Stimulated activated naive CD4-positive, alpha-beta T cell (primary cell): ENCODE results near the gene APBB1IP.
A peak's percentile ranks its signal among the peaks of the same experiment; 100 is the strongest.
"Not testable (repeated sequence)": the region's sequence is repeated elsewhere in the genome, so short reads cannot be mapped to it uniquely, and the experiment has no call there.

Source experiments
- DNase-seq, 6 experiments: peaks; one replicate each; lab custom pipeline; 2025; lab: John Stamatoyannopoulos, UW

The APBB1IP gene

DNA sequence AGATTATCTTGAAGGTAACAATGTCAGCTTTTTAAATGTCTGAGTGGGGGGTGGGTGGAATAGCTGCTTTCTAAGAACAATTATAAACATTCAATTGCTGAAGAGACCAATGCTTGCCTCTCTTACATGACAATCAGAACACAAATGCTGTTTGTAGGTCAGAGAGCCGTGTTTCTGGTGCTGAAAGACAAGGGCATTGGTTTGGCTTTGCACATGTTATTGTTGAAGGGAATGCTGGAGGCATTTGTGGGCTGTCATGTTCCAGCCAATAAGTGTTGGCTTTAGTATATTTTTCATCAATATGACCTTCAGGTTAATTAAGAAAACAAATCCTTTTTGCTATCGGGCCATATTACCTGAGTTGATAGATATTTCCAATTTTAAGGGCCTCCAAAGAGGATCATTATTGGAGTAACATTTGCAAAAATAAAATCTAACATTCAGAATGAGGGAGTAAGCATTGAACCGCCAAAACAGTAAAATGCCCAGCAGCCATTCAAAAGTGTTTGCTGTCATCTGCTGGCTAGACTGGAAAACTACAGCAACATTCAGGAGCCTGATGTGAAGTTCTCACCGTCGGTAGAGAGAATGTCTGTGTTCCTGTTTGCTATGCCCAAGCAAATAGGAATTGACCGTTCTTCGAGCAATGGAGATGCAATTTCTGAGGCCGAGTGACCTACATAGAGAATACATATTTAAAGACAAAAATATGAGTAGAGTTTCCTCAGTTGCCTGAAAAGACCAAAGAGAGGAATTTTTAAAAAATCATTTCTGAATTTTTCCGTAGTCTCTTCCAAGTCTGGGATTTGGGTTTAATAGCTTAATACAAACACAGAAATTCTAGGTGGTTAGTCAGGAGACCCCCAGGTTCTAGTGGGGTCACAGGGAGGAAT, 118.9 kb downstream of the APBB1IP start:
- peak in 5 of 6 experiments; percentile 1 to 59 (median 26) for DNase-seq

DNA sequence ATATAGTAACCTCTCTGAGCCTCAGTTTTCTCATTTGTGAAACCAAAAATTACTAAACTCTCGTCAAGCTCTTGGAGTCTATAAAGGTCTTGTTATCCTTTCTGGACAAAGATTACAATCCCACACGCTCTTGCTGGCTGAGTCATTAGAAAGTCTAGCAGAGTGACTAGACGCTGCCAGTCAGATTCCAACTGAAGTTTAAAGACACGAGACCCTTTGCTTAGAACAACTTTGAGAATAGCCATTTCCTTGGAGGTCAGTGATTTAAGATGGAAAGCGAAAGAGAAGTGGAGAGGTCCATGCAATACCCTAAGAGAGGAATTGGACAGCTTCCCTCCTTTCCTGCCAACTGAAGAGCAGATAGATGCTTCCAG, 119.5 kb downstream of the APBB1IP start:
- DNase-seq = no peak

DNA sequence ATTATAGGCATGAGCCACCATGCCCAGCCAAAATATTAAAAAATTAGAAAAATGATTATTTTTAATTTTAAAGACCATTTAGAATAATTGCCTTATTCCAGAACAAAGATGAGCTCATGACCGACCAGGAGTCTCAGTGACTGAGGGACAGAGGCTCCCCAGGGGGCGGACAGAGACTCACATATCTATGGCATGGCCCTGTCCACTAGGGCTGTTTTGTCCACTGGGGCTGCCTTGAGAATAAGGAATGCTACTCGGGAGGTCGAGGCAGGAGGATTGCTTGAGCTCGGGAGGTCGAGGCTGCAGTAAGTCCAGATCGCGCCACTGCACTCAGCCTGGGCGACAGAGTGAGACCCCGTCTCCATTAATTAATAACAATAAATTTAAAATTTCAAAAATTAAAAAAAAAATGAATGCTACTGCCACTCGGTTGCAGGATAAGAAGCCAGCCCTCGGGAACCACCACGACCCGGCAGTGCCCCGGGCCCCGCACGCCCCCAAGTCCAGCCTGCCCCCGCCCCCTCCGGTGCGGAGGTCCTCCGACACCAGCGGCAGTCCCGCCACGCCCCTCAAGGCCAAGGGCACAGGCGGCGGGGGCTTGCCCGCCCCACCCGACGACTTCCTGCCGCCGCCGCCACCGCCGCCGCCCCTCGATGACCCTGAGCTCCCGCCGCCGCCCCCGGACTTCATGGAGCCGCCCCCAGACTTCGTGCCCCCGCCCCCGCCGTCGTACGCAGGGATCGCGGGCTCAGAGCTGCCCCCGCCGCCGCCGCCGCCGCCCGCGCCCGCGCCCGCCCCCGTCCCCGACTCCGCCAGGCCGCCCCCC, 128.6 kb downstream of the APBB1IP start:
- no peak for DNase-seq

DNA sequence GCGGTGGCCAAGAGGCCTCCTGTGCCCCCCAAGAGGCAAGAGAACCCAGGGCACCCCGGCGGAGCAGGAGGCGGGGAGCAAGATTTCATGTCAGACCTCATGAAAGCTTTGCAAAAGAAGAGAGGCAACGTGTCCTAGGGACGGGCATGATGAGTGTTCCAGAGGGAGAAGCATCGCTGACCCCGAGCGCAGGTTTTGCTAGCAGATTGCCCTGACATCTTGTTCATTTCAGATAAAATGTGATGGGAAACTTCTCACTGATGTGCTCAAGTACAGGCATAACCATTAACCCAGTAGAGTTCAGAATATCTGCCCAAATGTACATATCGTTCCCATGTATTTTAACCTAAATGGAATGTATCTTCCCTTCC, 129.2 kb downstream of the APBB1IP start:
- no peak for DNase-seq

DNA sequence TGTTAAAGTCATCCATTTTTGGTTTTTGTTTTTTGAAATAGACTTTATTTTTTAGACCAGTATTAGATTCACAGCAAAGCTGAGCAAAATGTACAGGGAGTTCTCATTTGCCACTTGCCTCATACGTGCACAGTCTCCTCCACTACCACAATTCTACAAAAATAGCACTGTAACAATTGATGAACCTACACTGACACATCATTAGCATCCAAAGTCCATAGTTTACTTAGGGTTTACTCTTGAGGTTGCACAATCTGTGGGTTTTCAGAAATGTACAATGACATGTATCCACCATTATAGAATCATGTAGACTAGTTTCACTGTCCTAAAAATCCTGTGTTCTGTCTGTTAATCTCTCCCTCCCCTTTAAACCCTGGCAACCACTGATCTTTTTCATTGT, 133.5 kb downstream of the APBB1IP start:
- DNase-seq = no peak

DNA sequence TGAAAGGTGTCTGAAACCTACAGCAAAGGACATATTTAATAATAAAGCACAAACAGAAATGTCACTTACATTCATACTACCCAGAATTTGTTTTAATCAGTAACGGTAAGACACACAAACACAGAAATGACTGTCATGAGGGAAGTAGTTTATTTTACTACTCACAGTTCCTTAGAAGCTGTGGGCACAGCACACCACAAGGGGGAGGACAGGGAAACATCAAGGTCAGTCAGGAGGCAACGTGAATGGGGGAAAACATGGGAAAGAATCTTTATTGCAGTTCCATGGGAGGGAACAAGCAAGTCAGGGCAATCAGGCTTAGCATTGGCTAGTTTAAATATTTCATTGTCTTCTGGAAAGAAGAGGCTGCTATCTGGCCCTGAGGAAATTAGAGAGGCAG, 135.5 kb downstream of the APBB1IP start:
- no peak for DNase-seq

DNA sequence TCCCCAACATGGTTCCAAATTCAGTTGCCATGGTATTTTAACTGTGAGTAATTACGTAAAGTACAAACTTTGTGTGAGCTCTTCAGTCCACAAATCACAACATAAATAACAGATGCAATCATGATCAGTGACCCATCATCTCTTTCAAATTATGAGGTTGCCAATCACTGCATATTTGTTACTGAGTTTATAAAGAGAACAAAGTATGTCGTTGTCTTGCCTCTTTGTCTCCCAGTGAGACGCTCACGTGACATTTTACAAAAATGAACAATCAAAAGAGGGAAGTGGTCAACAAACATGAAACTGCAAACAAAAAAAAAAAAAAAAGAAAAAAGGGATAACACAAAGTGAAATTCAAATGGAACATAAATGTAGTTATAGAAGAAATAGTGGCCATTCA, 136.6 kb downstream of the APBB1IP start:
- DNase-seq = no peak

DNA sequence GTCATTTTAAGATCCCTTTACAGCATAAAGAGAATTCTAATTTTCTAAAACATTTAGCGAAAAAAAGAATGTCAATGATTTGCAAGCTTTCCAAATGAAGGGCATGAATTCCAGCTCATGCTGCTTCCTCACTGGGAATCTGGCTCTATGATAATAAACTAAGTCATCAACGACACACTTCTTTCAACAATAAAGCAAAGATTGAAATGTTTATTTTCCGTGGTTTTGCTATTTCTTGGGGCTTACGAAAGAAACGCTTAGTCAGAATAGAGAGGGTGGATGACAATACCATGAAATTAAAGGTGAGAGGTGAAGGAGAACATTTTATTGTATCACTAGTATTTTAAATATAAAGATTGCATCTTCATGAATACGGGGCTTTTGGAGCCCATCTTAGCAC, 140.2 kb downstream of the APBB1IP start:
- not testable (repeated sequence) for DNase-seq

DNA sequence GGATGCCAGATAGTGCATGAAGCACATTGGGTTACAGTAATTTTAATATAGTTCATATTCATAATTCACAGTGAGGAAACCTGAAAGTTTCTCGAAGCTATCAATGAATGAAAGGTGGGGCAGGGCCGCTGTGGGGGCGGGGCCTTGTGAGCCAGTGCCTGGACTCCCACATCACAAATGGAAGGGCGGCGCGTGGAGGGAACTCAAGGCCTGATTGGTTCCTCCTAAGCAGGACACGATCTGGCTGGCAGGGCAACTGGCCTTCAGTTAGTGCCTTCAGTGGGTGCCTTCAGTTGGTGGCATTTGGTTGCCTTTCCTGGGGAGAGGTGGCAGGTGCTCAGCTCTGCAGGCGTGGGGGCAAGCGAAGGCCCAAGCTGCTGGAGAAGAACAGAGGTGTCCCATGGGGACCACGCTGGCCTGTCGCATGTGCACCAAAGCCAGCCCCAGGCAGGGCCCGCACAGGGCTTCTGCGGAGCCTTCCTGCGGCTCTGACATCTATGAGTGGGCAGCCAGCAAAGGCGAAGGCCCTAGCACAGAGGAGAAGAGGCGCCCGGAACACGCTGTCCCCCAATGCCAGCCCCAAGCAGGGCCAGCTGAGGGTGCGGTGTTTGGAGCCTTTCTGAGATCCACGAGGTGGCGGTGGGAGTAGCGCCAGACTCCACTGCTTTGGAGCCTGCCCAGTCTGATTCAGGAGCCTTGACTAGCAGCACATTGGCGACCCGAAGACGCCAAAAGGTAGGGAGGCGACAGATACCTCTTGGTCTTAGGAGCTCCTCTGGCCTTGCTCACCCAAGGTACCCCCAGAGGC, 141.3 kb downstream of the APBB1IP start:
- no peak for DNase-seq

DNA sequence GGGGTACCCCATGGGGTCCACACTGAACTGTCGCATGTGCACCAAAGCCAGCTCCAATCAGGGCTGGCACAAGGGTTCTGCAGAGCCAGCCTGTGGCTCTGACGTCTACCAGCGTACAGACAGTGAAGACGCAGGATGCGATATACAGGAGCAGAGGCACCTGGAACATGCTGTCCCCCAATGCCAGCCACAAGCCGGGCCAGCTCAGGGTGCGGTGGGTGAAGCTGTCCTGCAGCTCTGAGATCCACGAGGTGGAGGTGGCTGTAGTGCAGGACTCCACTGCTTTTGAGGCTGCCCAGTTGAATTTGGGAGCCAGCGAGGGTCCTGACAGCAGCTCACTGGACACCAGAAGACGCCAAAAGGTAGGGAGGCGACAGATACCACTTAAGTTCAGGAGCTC, 148.1 kb downstream of the APBB1IP start:
- no peak for DNase-seq

DNA sequence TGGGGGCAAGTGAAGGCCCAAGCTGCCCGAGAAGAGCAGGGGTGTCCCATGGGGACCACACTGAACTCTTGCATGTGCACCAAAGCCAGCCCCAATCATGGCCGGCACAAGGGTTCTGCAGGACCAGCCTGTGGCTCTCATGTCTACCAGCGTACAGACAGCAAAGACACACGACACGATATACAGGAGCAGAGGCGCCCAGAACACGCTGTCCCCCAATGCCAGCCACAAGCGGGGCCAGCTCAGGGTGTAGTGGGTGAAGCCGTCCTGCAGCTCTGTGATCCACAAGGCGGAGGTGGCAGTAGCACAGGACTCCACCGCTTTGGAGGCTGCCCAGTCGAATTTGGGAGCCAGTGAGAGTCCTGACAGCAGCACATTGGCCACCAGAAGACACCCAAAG, 150.5 kb downstream of the APBB1IP start:
- no peak for DNase-seq

DNA sequence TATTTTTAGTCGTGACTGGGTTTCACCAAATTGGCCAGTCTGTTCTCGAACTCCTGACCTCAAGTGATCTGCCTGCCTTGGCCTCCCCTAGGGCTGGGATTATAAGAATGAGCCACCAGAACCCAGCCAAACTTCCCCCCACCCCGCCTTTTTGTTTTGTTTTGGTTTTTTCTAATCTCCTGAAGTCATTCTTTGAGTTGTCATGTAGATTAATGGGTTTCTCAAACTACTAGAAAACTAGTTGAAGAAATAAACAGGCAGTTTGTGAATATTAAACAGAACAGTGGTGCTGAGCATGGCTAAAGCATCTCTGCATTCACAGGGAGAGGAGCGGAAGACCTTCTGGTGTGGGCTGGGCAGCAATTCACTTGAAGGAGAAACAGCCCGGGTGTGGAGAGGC, 151.7 kb downstream of the APBB1IP start:
- not testable (repeated sequence) for DNase-seq

DNA sequence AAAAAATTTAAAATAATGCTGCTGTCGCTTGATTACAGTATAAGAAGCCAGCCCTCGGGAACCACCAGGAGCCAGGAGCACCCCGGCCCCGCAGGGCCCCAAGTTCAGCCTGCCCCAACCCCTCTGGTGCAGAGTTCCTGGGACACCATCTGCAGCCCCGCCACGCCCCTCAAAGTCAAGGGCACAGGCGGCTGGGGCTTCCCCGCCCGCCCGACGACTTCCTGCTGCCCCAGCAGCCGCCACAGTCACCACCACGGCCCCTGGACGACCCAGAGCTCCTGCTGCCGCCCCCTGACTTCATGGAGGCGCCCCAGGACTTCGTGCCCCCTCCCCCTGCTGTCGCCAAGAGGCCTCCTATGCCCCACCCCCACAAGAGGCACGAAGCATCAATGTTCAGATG, 155.8 kb downstream of the APBB1IP start:
- DNase-seq = no peak

DNA sequence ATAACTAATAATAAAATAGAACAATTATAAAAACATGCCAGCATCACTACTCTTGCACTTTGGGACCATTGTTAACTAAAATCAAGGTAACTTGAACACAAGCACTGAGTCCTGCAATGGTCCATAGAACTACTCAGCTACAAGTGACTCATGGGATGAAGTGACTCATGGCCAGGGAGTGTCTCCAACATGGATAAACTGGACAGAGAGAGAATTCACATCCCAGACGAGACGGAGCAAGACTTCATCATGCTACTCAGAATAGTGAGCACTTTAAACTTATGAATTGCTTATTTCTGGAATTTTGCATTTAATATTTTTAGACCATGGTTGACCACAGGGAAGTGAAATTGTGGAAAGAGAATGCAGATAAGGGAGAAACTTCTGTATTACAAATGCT, 165.1 kb downstream of the APBB1IP start:
- not testable (repeated sequence) for DNase-seq

DNA sequence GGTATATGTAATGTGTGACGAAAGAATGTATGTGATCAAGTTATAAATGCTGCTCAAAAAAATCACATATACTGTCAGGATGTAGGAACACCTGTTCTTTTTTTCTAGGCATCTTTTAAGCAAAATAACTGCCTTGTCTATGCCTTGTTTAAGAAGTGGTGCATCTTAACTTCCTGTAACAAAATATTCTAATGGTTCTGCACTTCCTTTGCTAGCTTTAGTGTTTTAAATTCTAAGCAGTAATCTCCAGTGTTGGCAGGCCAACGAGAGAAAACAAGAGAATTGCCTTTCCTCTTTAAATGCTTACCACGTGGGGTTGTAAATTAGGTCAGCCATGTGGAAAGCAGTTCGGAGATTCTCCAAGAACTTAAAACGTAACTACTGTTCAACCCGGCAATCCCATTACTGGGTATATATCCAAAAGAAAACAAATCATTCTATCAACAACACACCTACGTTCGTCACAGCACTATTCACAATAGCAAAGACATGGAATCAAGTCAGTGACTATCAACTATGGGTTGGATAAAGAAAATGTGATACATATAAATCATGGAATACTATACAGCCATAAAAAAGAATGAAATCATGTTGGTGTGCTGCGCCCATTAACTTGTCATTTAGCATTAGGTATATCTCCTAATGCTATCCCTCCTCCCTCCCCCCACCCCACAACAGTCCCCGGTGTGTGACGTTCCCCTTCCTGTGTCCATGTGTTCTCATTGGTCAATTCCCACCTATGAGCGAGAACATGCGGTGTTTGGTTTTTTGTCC, 166.4 kb downstream of the APBB1IP start:
- DNase-seq = peak in 3 of 6 experiments; percentile 47 to 64 (median 57)

DNA sequence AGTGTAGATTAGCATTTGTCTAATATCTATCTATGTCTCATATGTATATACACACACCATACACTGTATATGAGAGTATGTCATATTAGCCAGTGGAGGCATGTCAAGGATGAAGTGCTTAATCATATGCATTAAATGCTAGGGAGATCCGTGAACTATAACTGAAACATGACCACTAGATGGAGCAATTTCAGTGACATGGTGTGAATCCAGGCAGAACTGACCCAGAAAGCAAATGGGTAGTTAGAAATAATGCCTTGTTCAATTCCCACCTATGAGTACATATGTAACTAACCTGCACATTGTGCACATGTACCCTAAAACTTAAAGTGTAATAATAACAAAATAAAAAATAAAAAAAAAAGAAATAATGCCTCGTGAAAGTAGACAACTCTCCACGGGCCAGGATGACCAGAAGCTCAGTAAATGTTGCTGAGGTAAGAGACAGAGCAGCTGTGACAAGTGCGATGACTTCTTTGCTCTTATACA, 168.3 kb downstream of the APBB1IP start:
- peak in 3 of 6 experiments; percentile 9 to 40 (median 17) for DNase-seq

DNA sequence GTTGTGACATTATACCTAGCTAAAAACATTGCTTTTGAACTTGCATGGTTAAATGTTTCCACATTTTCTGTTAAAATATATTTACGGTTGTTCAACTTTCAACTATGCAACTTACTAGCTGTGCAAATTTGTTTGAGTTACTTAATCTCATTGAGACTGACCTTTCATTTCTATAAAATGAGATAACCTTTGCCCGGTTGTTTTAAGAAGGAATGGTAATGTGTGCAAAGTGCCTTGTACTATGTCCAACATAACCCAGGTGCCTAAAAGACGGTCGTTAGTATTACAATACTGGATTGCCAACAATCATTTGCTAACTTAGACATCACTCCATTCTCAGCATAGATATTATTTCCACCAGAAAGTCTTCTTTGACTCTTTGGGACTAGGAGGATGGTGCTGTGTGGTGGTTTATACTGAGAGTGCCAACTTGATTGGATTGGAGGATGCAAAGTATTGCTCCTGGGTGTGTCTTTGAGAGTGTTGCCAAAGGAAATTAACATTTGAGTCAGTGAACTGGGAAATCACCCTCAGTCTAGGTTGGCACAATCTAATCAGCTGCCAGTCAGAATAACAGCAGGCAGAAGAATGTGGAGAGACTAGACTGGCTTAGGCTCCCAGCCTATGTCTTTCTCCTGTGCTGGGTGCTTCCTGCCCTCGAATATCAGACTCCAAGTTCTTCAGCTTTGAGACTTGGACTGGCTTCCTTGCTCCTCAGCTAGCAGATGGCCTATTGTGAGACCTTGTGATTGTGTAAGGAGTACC, 174.2 kb downstream of the APBB1IP start:
- DNase-seq = no peak
